Measurements from ENCODE around the gene ARHGEF10L.
A peak's percentile ranks its signal among the peaks of the same experiment; 100 is the strongest.

Gene ARHGEF10L

GRCh38 chr1:17711577-17711910 lies 172.0 kb downstream of the ARHGEF10L start:
- Histone ChIP-seq H3K27me3 (replicated peaks) (peaks cover 2% of the 10 kb centered on the region), H3K4me3 (ENCODE audit: low read depth, low read length) (no peak overlapping the region), H3K36me3 (replicated peaks) (no peaks in the 10 kb centered on the region), H3K27ac (no peak overlapping the region)
- no peak for TF ChIP-seq CTCF (IDR thresholded peaks at IDR 0.05; ENCODE audit: low read depth, low read length, missing control alignments)
- DNase-seq: no peak
- in situ Hi-C loops (cut with HindIII; ENCODE audit: low pct_ligation_motif_present, low sequenced_read_pairs): no loop called here

DNA sequence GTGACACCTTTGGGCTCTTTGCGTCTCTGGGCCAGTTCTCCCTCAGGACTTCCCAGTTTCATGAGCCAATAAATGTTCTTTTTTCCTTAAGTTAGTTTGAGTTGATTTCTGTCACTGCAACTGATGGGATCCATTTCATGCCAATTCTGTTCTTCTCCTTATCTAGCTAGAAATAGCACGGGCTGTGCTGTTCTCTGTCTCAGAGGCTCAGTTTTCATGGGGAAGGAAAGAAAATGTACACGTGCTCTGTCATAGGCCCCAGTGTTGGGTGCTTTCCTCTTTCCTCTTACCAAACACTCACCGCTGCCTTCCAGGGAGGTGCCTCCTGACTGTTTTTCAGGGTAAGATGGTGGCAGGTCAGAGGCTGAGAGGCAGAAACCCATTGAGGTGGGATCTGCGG lies 172.4 kb downstream of the ARHGEF10L start:
- H3K36me3 ChIP-seq (replicated peaks): no peaks in the 10 kb centered on the region
- H3K27me3 ChIP-seq (replicated peaks): peaks cover 1% of the 10 kb centered on the region
- TF ChIP-seq CTCF (IDR thresholded peaks at IDR 0.05; ENCODE audit: low read depth, low read length, missing control alignments): no peak
- H3K27ac ChIP-seq: no peak overlapping the region
- in situ Hi-C loops (cut with HindIII; ENCODE audit: low pct_ligation_motif_present, low sequenced_read_pairs): no loop called here
- no peak for DNase-seq
- H3K4me3 ChIP-seq (ENCODE audit: low read depth, low read length): no peak overlapping the region

DNA sequence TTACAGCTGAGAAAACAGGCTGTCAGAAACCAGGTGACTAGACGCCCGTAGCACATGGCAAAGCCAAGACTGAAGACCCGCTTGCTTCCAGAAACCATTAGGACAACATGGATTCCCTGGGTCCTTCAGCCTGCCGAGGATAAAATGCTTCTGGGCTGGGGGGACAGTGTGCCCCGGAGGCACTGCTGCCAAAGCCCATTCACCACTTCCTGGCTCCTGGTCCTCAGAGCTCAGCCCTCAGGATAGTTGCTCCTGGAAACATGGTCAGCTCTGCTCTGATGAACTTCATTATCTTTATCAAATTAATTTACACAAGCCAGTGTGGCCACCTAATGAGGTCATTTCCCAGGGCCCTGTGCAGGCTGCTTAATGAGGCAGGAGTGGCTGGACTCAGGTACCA lies 174.5 kb downstream of the ARHGEF10L start:
- H3K27ac ChIP-seq: no peak overlapping the region
- no peak overlapping the region for H3K4me3 ChIP-seq (ENCODE audit: low read depth, low read length)
- no peak for DNase-seq
- H3K27me3 ChIP-seq (replicated peaks): no peaks in the 10 kb centered on the region
- in situ Hi-C loops (cut with HindIII; ENCODE audit: low pct_ligation_motif_present, low sequenced_read_pairs): no loop called here
- no peak for TF ChIP-seq CTCF (IDR thresholded peaks at IDR 0.05; ENCODE audit: low read depth, low read length, missing control alignments)
- H3K36me3 ChIP-seq (replicated peaks): no peaks in the 10 kb centered on the region

DNA sequence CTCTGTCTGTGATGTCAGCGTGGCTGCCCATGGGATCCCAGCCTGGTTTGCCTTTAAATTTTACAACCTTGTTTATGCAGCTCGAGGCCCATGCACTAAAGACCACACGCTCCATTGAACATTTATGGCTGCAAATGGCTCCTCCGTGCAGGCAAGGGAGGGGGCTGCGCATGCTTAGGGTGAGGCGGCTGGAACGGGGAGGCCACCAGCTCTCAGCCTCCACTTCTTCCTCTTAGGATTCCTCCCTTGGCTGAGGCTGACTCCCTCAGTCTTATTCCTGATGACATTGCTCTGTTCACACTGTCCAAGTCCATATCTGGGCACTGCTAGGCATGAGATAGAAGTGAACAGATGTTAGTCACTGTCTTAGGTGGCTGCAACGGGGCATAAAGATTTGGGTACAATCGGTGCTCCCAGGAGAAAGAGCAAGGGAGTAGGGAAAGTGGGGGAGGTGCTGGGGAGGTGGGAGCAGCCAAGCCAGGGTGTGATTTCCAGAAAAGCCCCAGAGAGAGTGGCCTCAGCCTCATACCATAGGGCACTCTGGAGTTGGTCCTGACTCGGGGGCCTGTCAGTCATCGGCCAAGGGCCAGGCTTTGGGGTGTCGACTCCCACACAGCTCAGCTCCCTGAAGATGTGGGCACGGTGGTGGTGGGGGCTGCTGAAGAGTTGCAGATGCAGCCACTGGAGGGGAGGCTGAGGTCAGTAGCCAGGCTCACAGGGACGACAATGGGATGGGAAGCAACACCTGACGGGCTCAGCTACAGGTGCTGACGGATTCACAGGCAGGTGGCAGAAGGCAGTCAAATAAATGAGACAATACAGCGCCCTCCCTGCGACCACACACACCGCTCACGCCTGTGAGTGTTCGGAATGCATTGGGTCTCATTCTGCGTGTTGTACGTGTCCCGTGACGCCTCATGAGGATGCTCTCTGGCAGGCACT lies 178.4 kb downstream of the ARHGEF10L start:
- no peak overlapping the region for H3K27ac ChIP-seq
- in situ Hi-C loops (cut with HindIII; ENCODE audit: low pct_ligation_motif_present, low sequenced_read_pairs): no loop called here
- no peak overlapping the region for H3K4me3 ChIP-seq (ENCODE audit: low read depth, low read length)
- H3K36me3 ChIP-seq (replicated peaks): no peaks in the 10 kb centered on the region
- no peaks in the 10 kb centered on the region for H3K27me3 ChIP-seq (replicated peaks)
- DNase-seq: no peak
- no peak for TF ChIP-seq CTCF (IDR thresholded peaks at IDR 0.05; ENCODE audit: low read depth, low read length, missing control alignments)

GRCh38 chr1:17719874-17720273 lies 180.4 kb downstream of the ARHGEF10L start:
- no peak overlapping the region for H3K27ac ChIP-seq
- DNase-seq: peak; percentile 16
- H3K4me3 ChIP-seq (ENCODE audit: low read depth, low read length): no peak overlapping the region
- no peaks in the 10 kb centered on the region for H3K27me3 ChIP-seq (replicated peaks)
- no peak for TF ChIP-seq CTCF (IDR thresholded peaks at IDR 0.05; ENCODE audit: low read depth, low read length, missing control alignments)
- in situ Hi-C loops (cut with HindIII; ENCODE audit: low pct_ligation_motif_present, low sequenced_read_pairs): no loop called here
- no peaks in the 10 kb centered on the region for H3K36me3 ChIP-seq (replicated peaks)

DNA sequence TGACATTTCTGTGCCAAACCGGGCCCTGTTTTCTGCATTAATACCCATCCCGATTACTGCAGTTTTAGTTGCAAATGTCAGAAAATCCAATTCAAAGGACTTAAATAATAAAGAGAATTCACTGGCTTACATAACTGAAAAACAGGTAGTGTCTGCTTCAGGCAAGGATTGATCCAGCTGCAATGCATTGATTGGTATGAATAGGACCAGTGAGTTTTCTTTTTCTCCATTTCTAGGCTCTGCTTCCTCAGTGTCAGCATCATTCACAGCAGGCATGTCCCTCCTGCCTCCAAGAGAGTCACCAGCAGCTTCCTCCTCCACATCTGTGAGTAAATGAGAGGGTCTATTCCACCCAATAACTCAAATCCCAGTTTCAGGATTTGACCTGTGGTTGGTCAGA lies 181.9 kb downstream of the ARHGEF10L start:
- H3K27me3 ChIP-seq (replicated peaks): no peaks in the 10 kb centered on the region
- H3K27ac ChIP-seq: no peak overlapping the region
- no peak for DNase-seq
- in situ Hi-C loops (cut with HindIII; ENCODE audit: low pct_ligation_motif_present, low sequenced_read_pairs): no loop called here
- no peak for TF ChIP-seq CTCF (IDR thresholded peaks at IDR 0.05; ENCODE audit: low read depth, low read length, missing control alignments)
- no peaks in the 10 kb centered on the region for H3K36me3 ChIP-seq (replicated peaks)
- no peak overlapping the region for H3K4me3 ChIP-seq (ENCODE audit: low read depth, low read length)
